ENCODE data around the gene GALNT5. TPM values are rescaled to one million over a fixed set of nuclear protein-coding genes. Genes with fewer than 3 reads are reported as not detected.
A peak's percentile ranks its signal among the peaks of the same experiment; 100 is the strongest.

The GALNT5 gene
- polyA plus RNA-seq, 3 donors: not detected

- H3K36me3 ChIP-seq (replicated peaks in 1 of 2; ENCODE audit: control insufficient read depth in 1 of 2, insufficient read depth in 2 of 2, low read length in 2 of 2): no peaks in the 10 kb centered on the region
- intact Hi-C loops (cut with micrococcal nuclease): loop anchor here (5.0 to 10.0 kb wide), 3 partner anchors 108 to 270 kb away; no protein-coding TSS in a partner anchor
- H3K4me1 Mint-ChIP-seq: peaks cover 4% of the 10 kb centered on the region
- no CpG with 5 or more reads among the region's 3 CpGs for WGBS (ENCODE audit: insufficient coverage)
- no peak overlapping the region for H3K4me2 ChIP-seq (replicated peaks; ENCODE audit: extremely low read depth, low read length, poor library complexity, severe bottlenecking)
- no peaks in the 10 kb centered on the region for H3K4me1 ChIP-seq (ENCODE audit: control insufficient read depth in 1 of 2, insufficient read depth in 2 of 2, low read length in 2 of 2)
- H3K27ac Mint-ChIP-seq: no peak overlapping the region
- H3K9ac ChIP-seq (ENCODE audit: insufficient read depth, low read length, poor library complexity, severe bottlenecking): no peak overlapping the region
- H3K36me3 Mint-ChIP-seq: peaks cover 0 to 2% of the 10 kb centered on the region in 2 donors
- no peaks in the 10 kb centered on the region for H3K27me3 ChIP-seq (ENCODE audit: control insufficient read depth in 2 of 2, insufficient read depth in 2 of 2, low read length in 2 of 2)
- H3K27ac ChIP-seq (ENCODE audit: low read depth in 1 of 2, low read length in 2 of 2): no peak overlapping the region
- H3K9me3 Mint-ChIP-seq: no peaks in the 10 kb centered on the region
- TF ChIP-seq CTCF (IDR thresholded peaks at IDR 0.05): no peak
- no peaks in the 10 kb centered on the region for H3K9me3 ChIP-seq (replicated peaks in 1 of 2; ENCODE audit: control insufficient read depth in 1 of 2, insufficient read depth in 1 of 2, low read length in 2 of 2)
- H4K20me1 ChIP-seq (ENCODE audit: insufficient read depth, low read length): no peaks in the 10 kb centered on the region
- peaks cover 2 to 3% (median 2%) of the 10 kb centered on the region in 3 donors for H3K27me3 Mint-ChIP-seq (ENCODE audit: low read depth in 3 of 3)
- H3K79me2 ChIP-seq (ENCODE audit: insufficient read depth, low read length): no peaks in the 10 kb centered on the region
- H3K4me3 Mint-ChIP-seq: no peak overlapping the region
- no peak overlapping the region for H3K4me3 ChIP-seq (replicated peaks in 1 of 3; ENCODE audit: low read depth in 2 of 3, low read length in 3 of 3)
- peak overlapping the region; percentile 18 for H2AFZ ChIP-seq (ENCODE audit: insufficient read depth, low read depth, low read length, poor library complexity, severe bottlenecking)
- no peak for DNase-seq
These were observed 69.7 kb downstream of the GALNT5 start for GRCh38 chr2:157327200-157327599.

GRCh38 chr2:157327621-157328500, 70.4 kb downstream of the GALNT5 start:
- Histone ChIP-seq H3K27ac (ENCODE audit: low read depth in 1 of 2, low read length in 2 of 2) (no peak overlapping the region), H3K9me3 (replicated peaks in 1 of 2; ENCODE audit: control insufficient read depth in 1 of 2, insufficient read depth in 1 of 2, low read length in 2 of 2) (no peaks in the 10 kb centered on the region), H4K20me1 (ENCODE audit: insufficient read depth, low read length) (no peaks in the 10 kb centered on the region), H3K4me3 (replicated peaks in 1 of 3; ENCODE audit: low read depth in 2 of 3, low read length in 3 of 3) (no peak overlapping the region), H3K4me1 (ENCODE audit: control insufficient read depth in 1 of 2, insufficient read depth in 2 of 2, low read length in 2 of 2) (no peaks in the 10 kb centered on the region), H2AFZ (ENCODE audit: insufficient read depth, low read depth, low read length, poor library complexity, severe bottlenecking) (peak overlapping the region; percentile 18), H3K36me3 (replicated peaks in 1 of 2; ENCODE audit: control insufficient read depth in 1 of 2, insufficient read depth in 2 of 2, low read length in 2 of 2) (no peaks in the 10 kb centered on the region), H3K27me3 (ENCODE audit: control insufficient read depth in 2 of 2, insufficient read depth in 2 of 2, low read length in 2 of 2) (no peaks in the 10 kb centered on the region), H3K79me2 (ENCODE audit: insufficient read depth, low read length) (no peaks in the 10 kb centered on the region), H3K4me2 (replicated peaks; ENCODE audit: extremely low read depth, low read length, poor library complexity, severe bottlenecking) (no peak overlapping the region), H3K9ac (ENCODE audit: insufficient read depth, low read length, poor library complexity, severe bottlenecking) (no peak overlapping the region)
- intact Hi-C loops (cut with micrococcal nuclease): loop anchor here (5.0 to 10.0 kb wide), 3 partner anchors 107 to 269 kb away; no protein-coding TSS in a partner anchor
- Mint-ChIP-seq H3K4me3 (no peak overlapping the region), H3K27me3 (ENCODE audit: low read depth in 3 of 3) (peaks cover 2 to 3% (median 2%) of the 10 kb centered on the region in 3 donors), H3K4me1 (peaks cover 4% of the 10 kb centered on the region), H3K9me3 (no peaks in the 10 kb centered on the region), H3K36me3 (peaks cover 0 to 2% of the 10 kb centered on the region in 2 donors), H3K27ac (peak overlapping the region in 1 of 7 donors; percentile 17)
- 45% methylated on average over 4 of the region's 11 CpGs for WGBS (ENCODE audit: insufficient coverage)
- TF ChIP-seq CTCF (IDR thresholded peaks at IDR 0.05): peak; percentile 95
- peak; percentile 62 to 73 (median 72) for DNase-seq
